WTC11 (cell line): ENCODE measurements around the gene JADE3. TPM values are rescaled to one million over a fixed set of nuclear protein-coding genes. Genes with fewer than 3 reads are reported as not detected.

Experiments used
- ATAC-seq: fragments of 200-7000 bp; cut with Tn5 transposase; 2 replicates; pipeline ENCODE4 v1.10.0; 2021; ENCODE audit warnings: mild to moderate bottlenecking, moderate library complexity
- CTCF ChIA-PET: fragments of 300-600 bp; sonication (Branson Sonifier 250); formaldehyde crosslinking; loops from one replicate; lab custom pipeline; 2021; ENCODE audit warnings: antibody characterized with exemption; lab: Charles Lee
- POLR2A ChIA-PET: fragments of 350-600 bp; sonication (Branson Sonifier 250); formaldehyde crosslinking; loops from one replicate; lab custom pipeline; 2021; ENCODE audit warnings: antibody characterized with exemption; lab: Charles Lee
- DNase-seq: peaks from one replicate; pipeline ENCODE4 v3.0.0; 2021; ENCODE audit warnings: low spot score
- H3K27ac Mint-ChIP-seq: 2 replicates; pipeline ENCODE4 v1.8.0; 2021; ENCODE audit warnings: mixed read lengths
- H3K27me3 Mint-ChIP-seq: 2 replicates; pipeline ENCODE4 v1.8.0; 2021; ENCODE audit warnings: low read depth, mild to moderate bottlenecking, moderate library complexity, mixed read lengths
- H3K36me3 Mint-ChIP-seq: 2 replicates; pipeline ENCODE4 v1.8.0; 2021; ENCODE audit warnings: mixed read lengths
- H3K4me1 Mint-ChIP-seq: 2 replicates; pipeline ENCODE4 v1.8.0; 2022; ENCODE audit warnings: mixed read lengths
- H3K4me3 Mint-ChIP-seq: 2 replicates; pipeline ENCODE4 v1.8.0; 2021; ENCODE audit warnings: mild to moderate bottlenecking, moderate library complexity, mixed read lengths
- H3K9me3 Mint-ChIP-seq: 2 replicates; pipeline ENCODE4 v1.8.0; 2021; ENCODE audit warnings: mixed read lengths
- CREB1 ChIP-seq: sonication (generic); formaldehyde crosslinking; IDR thresholded peaks from 2 replicates; pipeline ENCODE4 v1.8.0; 2023; ENCODE audit warnings: mild to moderate bottlenecking, missing genetic modification reagents
- ERG ChIP-seq: fragments of 250-450 bp; sonication (Bioruptor Pico); IDR thresholded peaks from 2 replicates; pipeline ENCODE4 v1.8.0; 2021; ENCODE audit warnings: mild to moderate bottlenecking
- IRF1 ChIP-seq: sonication (generic); formaldehyde crosslinking; IDR thresholded peaks from 2 replicates; pipeline ENCODE4 v1.8.0; 2023; ENCODE audit warnings: missing genetic modification reagents
- MXD4 ChIP-seq: fragments of 250-450 bp; sonication (Bioruptor Pico); IDR thresholded peaks from 2 replicates; pipeline ENCODE4 v1.8.0; 2021; ENCODE audit warnings: mild to moderate bottlenecking, moderate library complexity, borderline replicate concordance
- MYBL2 ChIP-seq: sonication (generic); formaldehyde crosslinking; IDR thresholded peaks from 2 replicates; pipeline ENCODE4 v1.8.1; 2023; ENCODE audit warnings: mild to moderate bottlenecking, moderate library complexity, missing genetic modification reagents
- NR2C2 ChIP-seq: sonication (generic); formaldehyde crosslinking; IDR thresholded peaks from 2 replicates; pipeline ENCODE4 v1.8.0; 2022; ENCODE audit warnings: mild to moderate bottlenecking, missing genetic modification reagents
- NR3C1 ChIP-seq: sonication (generic); formaldehyde crosslinking; conservative IDR thresholded peaks from 2 replicates; pipeline ENCODE4 v1.8.1; 2023; ENCODE audit warnings: low read depth, mild to moderate bottlenecking, missing genetic modification reagents
- PRDM15 ChIP-seq: sonication (generic); formaldehyde crosslinking; IDR thresholded peaks from 2 replicates; pipeline ENCODE4 v1.8.0; 2022; ENCODE audit warnings: missing genetic modification reagents
- SOX15 ChIP-seq: fragments of 250-450 bp; sonication (Bioruptor Pico); IDR thresholded peaks from 2 replicates; pipeline ENCODE4 v1.9.0; 2021; ENCODE audit warnings: mild to moderate bottlenecking
- TP53 ChIP-seq: sonication (generic); formaldehyde crosslinking; IDR thresholded peaks from 2 replicates; pipeline ENCODE4 v1.8.1; 2023; ENCODE audit warnings: mild to moderate bottlenecking, missing genetic modification reagents
- ZNF219 ChIP-seq: sonication (generic); formaldehyde crosslinking; IDR thresholded peaks from 2 replicates; pipeline ENCODE4 v1.8.0; 2023; ENCODE audit warnings: missing genetic modification reagents, mild to moderate bottlenecking, borderline replicate concordance
- ZNF416 ChIP-seq: fragments of 250-450 bp; sonication (Bioruptor Pico); IDR thresholded peaks from 2 replicates; pipeline ENCODE4 v1.9.0; 2021; ENCODE audit warnings: mild to moderate bottlenecking, inconsistent platforms
- ZNF425 ChIP-seq: fragments of 250-450 bp; sonication (Bioruptor Pico); conservative IDR thresholded peaks from 2 replicates; pipeline ENCODE4 v1.9.0; 2021; ENCODE audit warnings: mild to moderate bottlenecking
- ZNF671 ChIP-seq: fragments of 250-450 bp; sonication (Bioruptor Pico); IDR thresholded peaks from 2 replicates; pipeline ENCODE4 v1.8.0; 2021; ENCODE audit warnings: mild to moderate bottlenecking
- total RNA-seq: library from RNA; stranded (reverse); gene quantifications from 3 replicates; pipeline ENCODE4 v1.2.3, GENCODE V29; 2021
- TF ChIP-seq, protein P1 (sequence below): fragments of 250-450 bp; sonication (Bioruptor Pico); IDR thresholded peaks from 2 replicates; pipeline ENCODE4 v1.9.0; 2021; ENCODE audit warnings: mild to moderate bottlenecking
- TF ChIP-seq, protein P2 (sequence below): sonication (generic); formaldehyde crosslinking; IDR thresholded peaks from 2 replicates; pipeline ENCODE4 v1.8.1; 2023; ENCODE audit warnings: mild to moderate bottlenecking, missing genetic modification reagents
- TF ChIP-seq, protein P3 (sequence below): sonication (generic); formaldehyde crosslinking; IDR thresholded peaks from 2 replicates; pipeline ENCODE4 v1.8.0; 2022; ENCODE audit warnings: mild to moderate bottlenecking, missing genetic modification reagents
- TF ChIP-seq, protein P4 (sequence below): sonication (generic); formaldehyde crosslinking; IDR thresholded peaks from 2 replicates; pipeline ENCODE4 v1.8.1; 2022; ENCODE audit warnings: missing genetic modification reagents, borderline replicate concordance

The JADE3 gene
- total RNA-seq, 1 experiment from 2014 or later = 19.2 TPM

- Mint-ChIP-seq H3K4me1 (no peaks in the 10 kb centered on the region), H3K27ac (no peak overlapping the region), H3K36me3 (0 out of 2 replicates have a peak, but pooled peaks cover 4% of the 10 kb centered on the region), H3K4me3 (no peak overlapping the region), H3K9me3 (no peaks in the 10 kb centered on the region), H3K27me3 (no peaks in the 10 kb centered on the region)
- POLR2A ChIA-PET = no interaction called here
- no peak for DNase-seq
- ATAC-seq = no peak
- TF ChIP-seq, protein P1, sequence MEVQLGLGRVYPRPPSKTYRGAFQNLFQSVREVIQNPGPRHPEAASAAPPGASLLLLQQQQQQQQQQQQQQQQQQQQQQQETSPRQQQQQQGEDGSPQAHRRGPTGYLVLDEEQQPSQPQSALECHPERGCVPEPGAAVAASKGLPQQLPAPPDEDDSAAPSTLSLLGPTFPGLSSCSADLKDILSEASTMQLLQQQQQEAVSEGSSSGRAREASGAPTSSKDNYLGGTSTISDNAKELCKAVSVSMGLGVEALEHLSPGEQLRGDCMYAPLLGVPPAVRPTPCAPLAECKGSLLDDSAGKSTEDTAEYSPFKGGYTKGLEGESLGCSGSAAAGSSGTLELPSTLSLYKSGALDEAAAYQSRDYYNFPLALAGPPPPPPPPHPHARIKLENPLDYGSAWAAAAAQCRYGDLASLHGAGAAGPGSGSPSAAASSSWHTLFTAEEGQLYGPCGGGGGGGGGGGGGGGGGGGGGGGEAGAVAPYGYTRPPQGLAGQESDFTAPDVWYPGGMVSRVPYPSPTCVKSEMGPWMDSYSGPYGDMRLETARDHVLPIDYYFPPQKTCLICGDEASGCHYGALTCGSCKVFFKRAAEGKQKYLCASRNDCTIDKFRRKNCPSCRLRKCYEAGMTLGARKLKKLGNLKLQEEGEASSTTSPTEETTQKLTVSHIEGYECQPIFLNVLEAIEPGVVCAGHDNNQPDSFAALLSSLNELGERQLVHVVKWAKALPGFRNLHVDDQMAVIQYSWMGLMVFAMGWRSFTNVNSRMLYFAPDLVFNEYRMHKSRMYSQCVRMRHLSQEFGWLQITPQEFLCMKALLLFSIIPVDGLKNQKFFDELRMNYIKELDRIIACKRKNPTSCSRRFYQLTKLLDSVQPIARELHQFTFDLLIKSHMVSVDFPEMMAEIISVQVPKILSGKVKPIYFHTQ (CRISPR knock-in tag) = no peak
- TF ChIP-seq SOX15 (CRISPR knock-in tag) = no peak
- TF ChIP-seq, protein P2, sequence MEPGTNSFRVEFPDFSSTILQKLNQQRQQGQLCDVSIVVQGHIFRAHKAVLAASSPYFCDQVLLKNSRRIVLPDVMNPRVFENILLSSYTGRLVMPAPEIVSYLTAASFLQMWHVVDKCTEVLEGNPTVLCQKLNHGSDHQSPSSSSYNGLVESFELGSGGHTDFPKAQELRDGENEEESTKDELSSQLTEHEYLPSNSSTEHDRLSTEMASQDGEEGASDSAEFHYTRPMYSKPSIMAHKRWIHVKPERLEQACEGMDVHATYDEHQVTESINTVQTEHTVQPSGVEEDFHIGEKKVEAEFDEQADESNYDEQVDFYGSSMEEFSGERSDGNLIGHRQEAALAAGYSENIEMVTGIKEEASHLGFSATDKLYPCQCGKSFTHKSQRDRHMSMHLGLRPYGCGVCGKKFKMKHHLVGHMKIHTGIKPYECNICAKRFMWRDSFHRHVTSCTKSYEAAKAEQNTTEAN (CRISPR knock-in tag) = no peak
- TF ChIP-seq NR2C2 (CRISPR knock-in tag) = no peak
- TF ChIP-seq TP53 (CRISPR knock-in tag) = no peak
- no peak for TF ChIP-seq NR3C1 (CRISPR knock-in tag)
- TF ChIP-seq MYBL2 (CRISPR knock-in tag) = no peak
- TF ChIP-seq ZNF219 (CRISPR knock-in tag) = no peak
- TF ChIP-seq, protein P3, sequence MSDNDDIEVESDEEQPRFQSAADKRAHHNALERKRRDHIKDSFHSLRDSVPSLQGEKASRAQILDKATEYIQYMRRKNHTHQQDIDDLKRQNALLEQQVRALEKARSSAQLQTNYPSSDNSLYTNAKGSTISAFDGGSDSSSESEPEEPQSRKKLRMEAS (CRISPR knock-in tag) = no peak
- TF ChIP-seq ERG (CRISPR knock-in tag) = no peak
- no peak for TF ChIP-seq ZNF671 (CRISPR knock-in tag)
- no peak for TF ChIP-seq CREB1 (CRISPR knock-in tag)
- TF ChIP-seq, protein P4, sequence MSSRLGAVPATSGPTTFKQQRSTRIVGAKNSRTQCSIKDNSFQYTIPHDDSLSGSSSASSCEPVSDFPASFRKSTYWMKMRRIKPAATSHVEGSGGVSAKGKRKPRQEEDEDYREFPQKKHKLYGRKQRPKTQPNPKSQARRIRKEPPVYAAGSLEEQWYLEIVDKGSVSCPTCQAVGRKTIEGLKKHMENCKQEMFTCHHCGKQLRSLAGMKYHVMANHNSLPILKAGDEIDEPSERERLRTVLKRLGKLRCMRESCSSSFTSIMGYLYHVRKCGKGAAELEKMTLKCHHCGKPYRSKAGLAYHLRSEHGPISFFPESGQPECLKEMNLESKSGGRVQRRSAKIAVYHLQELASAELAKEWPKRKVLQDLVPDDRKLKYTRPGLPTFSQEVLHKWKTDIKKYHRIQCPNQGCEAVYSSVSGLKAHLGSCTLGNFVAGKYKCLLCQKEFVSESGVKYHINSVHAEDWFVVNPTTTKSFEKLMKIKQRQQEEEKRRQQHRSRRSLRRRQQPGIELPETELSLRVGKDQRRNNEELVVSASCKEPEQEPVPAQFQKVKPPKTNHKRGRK = no peak
- no peak for TF ChIP-seq MXD4 (CRISPR knock-in tag)
- TF ChIP-seq IRF1 (CRISPR knock-in tag) = no peak
- no peak for TF ChIP-seq PRDM15 (CRISPR knock-in tag)
- no peak for TF ChIP-seq ZNF416 (CRISPR knock-in tag)
- TF ChIP-seq ZNF425 (CRISPR knock-in tag) = no peak
- CTCF ChIA-PET = no interaction called here
These were observed 149.2 kb downstream of the JADE3 start for GRCh38 chrX:47061238-47061919.
